GM15510 (cell line): ENCODE results near the gene NT5M.

Source experiments
- POLR2A ChIP-seq: IDR thresholded peaks from 3 replicates; pipeline ENCODE4 v1.6.1; 2011; ENCODE audit warnings: borderline replicate concordance; ENCODE audit not compliant: insufficient read length; ENCODE audit errors: extremely low read depth

The NT5M gene

DNA sequence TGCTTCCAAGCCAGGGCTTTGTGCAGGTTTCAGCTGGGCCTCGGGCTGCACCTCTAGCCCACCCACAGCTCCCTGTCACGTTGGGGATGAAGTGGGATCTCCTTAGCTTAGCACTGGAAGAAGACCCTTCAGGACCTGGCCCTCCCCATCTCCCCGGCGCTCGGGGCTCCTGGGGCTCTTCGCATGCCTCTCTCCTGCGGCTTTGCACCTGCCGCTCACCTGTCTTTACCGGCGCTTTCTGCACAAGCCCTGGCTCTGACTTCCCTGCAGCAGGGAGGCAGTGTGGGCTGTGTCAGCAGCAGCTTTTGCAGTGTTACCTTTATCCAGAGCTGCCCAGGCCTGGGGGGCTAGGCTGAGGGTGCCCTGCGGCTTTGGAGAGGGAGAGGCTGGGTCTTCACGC lies 52.3 kb downstream of the NT5M start:
- no peak for TF ChIP-seq POLR2A

DNA sequence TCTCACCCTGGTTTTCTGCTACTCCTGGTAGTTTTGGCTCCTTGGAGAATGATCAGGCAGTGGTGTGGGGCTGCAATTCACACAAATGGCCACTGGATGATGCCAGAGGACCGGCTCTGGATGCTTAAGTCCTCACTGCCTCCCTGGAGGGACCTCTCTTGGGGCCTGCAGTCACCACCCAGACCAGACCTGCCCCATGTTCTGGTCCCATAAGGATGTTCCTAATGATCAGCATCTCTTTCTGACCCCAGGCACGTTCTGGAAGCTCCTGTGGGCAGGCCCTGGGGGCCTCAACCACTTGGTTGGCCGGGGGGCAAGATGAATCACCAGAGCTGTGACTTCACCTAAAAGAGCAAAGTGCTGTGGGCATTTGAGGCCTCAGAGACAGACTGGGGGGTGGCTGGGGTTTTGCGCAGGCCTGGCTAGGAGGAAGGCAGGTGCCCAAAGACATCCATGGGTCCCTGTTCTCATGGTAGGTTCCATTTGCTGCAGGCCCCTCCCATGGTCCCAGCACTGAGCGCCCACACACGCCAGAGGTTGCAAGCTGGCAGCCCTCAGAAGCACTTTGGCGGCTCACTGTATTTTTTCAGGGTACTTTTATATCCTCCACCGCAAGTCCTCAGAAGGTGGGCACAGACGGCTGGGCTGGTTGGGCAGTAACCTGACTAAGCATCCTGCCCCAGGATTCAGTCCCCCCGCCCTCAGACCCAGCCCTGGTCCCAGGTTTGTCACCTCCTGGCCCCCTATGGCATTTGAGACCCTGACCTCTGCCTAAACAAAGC lies 53.2 kb downstream of the NT5M start:
- TF ChIP-seq POLR2A = no peak

DNA sequence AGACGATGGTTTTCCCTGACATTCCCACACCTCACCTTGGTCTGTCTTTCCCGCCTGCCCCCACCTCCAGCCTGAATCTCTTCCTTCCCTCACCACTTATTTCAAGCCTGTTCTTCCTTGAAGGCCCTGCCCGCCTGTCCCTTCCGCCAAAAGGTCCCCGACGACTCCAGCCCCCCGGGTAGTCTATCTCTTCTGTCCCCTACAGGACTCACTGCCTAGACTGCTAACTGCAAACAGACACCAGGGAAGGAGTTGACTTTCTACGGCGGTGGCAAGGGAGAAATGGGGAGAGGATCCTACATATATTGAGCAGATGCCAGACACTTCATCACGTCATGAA lies 53.7 kb downstream of the NT5M start:
- TF ChIP-seq POLR2A = no peak

DNA sequence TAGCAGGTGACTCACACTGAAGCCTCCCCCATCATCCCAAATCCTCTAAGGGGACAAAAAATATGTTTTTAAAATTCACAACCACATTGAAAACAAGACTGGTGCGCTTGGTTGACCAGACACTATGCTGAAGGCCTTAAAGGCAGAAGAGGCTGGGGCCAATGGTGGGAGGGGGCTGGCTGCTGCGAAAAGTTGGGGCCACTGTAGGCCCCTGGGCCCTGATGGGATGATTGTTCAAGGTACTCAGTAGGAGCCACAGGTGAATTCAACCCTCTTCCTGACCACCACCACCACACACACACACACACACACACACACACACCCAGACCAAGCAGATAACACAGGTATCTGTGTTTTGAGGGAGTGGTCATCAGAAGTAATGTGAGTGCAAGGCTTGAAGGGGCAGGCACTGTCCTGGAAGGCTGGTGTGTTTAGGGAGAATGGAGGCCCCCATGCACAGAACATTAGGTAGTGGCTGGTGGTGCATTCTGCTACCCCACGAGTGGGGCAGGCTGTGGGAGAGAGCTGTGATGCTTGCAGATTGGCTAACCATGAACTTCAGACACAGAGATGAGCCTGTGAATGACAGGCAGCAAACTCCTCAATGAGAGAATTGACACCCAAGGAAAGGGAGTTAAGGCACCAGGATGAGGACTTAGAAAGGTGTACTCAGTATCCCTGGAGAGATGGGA lies 55.0 kb downstream of the NT5M start:
- no peak for TF ChIP-seq POLR2A

DNA sequence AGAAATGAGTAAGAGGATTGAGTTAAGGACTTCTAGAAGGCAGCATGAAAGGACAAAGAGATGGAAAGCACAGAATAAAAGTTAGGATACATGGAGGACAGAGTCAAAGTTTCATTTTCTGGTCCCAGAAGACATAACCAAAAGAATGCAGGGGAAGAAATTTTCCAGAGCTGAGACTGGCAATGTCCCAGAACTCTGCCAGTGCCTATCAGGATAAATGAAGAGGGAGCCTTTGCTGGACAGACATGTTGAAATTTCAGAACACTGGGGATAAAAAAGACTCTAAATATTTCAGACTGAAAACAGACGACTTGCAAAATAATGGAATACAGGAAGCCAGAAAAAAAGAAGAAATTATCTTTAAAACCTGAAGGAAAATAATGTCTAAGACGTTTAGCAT lies 55.7 kb downstream of the NT5M start:
- no peak for TF ChIP-seq POLR2A

DNA sequence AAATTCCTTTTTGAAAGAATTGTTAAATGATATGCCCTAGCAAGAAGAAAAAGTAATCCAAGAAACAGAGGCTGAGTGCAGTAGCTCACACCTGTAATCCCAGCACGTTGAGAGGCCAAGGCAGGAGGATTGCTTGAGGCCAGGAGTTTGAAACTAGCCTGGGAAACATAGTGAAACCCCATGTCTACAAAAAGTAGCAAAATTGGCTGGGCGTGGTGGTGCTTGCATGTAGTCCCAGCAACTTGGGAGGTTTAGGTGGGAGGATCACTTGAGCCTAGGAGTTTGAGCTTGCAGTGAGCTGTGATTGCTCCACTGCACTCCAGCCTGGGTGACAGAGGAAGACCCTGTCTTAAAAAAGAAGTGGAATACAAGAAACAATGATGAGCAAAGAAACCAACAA lies 56.1 kb downstream of the NT5M start:
- no peak for TF ChIP-seq POLR2A

DNA sequence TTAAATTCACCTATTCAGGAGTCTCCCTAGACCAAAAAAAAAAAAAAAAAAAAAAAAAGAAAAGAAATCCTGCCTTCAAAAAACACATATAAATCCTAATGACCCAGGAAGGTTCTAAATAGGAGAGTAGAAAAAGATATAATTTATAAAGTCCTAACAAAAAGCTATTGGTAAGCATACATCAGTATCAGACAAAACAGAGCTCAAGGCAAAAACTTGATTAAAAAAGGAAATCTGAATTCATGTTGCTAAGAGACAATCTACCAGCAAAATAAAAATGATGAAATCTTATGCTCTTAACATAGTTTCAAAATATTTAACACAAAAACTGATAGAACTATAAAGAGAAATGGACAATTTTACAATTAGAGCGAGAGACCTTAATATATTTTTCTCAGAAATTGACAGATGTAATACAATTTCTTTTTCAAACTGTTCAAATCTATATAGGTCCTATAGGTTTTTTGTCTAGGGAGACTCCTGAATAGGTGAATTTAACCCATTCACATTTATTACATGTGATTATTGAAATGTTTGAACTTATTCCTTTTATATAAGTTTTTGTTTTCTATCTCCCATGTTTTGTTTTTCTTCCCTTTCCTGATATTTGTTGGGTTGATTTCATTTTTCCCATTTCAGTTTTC lies 57.0 kb downstream of the NT5M start:
- no peak for TF ChIP-seq POLR2A

DNA sequence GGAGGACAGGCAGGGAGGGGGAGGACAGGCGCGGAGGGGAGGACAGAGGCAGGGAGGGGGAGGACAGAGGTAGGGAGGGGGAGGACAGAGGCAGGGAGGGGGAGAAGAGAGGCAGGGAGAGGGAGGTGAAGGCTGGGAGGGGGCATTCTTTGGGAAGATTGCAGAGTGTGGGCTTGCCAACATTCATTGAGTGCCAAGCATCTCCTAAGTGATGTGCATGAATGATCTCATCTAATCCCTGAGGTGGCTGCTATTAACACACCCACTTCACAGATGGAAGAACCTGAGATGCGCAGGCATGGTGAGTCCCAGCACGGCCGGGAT lies 58.3 kb downstream of the NT5M start:
- no peak for TF ChIP-seq POLR2A

DNA sequence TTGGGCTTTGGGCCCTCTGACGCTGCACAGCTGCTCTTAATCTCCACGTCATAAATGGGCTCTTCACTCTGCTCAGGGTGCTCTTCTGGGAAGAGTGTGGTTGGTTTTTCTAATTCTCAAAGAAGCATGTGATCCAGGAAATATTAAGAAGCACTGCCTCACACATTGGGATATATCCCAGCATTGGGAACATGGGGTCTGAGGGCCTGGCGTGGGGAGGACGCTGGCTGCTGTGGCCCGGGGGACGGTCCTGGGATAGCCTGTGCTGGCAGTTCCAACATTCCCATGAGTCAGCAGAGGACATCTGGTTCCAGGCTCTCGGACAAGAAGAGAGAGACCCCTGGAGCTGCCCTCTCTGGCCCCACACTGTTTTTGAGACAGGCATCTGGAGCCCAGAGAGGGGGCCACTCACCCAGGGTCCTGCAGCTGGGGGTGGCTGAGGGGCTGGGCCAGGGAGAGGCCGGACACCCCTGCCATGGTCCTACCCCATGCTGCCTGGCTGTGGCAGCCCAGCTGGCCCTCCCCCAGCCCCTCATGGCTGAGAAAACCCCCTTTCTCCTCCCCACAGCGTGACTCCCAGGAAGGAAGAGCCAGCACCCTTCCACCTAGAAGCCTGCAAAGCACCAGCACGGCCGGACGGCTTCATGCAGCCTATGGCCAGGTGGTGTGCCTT lies 58.8 kb downstream of the NT5M start:
- TF ChIP-seq POLR2A = no peak

DNA sequence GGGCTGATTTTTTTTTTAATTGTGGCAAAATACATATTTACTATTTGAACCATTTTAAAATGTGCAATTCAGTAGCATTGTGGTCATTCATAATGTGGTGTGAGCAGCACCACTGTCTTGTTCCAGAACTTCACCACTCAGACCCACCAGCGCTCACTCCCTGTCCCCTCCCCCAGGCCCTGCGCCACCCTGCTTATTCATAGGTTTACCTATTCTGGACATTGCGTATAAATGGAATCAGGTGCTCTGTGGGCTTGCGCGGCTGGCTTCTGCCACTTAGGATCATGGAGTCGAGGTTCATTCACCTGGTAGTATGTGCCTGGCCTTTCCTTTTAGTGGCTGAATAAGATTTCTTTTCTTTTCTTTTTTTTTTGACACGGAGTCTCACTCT lies 59.4 kb downstream of the NT5M start:
- no peak for TF ChIP-seq POLR2A

DNA sequence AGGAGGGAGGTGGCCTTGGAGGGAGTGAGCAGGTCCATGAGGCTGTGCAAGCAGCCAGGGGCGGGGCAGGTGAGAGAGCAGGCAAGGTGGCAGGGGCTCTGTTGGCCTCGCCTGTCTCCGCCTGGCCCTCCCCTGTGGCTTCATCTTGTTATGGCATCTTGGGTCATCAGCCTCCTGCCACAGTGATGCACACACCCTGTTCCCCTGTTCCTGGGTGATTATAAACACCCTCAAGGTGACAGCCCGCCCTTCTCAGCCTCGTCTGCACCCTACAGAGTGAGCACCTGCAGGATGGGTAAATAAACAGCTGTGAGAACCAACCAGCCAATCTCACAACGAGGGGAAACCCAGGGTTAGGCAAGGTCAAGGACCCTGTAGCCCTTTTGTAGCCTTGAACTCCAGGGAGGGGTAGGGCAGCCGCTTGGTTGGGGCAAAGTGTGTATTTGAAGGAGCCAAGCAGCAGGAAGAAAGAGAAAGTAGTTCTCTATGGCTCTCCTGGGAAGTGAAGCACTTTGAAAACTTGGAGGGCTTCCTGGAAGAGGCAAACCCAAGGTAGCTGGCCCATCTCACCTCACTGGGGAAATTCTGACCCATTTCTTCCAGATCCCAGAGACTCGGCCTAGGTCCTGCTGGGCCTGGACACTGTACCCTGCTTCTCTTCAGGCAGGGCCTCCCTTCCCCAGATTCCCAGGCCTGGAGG lies 60.6 kb downstream of the NT5M start:
- no peak for TF ChIP-seq POLR2A

DNA sequence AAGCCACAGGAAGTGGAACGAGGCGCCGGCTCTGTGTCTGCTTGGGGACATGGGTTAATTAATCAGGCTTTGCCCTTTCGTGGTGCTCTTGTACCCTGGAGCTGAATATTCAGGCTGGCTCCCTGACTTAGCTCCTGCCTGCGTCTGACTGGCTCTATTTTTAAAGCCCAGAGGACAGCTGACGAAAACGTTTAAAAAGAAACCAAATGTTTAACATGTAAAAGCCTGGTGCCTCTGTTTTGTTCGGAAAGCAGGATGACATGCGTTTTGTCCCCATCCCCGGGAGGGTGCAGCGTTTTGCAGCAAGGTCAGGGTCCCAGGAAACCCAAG lies 61.1 kb downstream of the NT5M start:
- TF ChIP-seq POLR2A = no peak

DNA sequence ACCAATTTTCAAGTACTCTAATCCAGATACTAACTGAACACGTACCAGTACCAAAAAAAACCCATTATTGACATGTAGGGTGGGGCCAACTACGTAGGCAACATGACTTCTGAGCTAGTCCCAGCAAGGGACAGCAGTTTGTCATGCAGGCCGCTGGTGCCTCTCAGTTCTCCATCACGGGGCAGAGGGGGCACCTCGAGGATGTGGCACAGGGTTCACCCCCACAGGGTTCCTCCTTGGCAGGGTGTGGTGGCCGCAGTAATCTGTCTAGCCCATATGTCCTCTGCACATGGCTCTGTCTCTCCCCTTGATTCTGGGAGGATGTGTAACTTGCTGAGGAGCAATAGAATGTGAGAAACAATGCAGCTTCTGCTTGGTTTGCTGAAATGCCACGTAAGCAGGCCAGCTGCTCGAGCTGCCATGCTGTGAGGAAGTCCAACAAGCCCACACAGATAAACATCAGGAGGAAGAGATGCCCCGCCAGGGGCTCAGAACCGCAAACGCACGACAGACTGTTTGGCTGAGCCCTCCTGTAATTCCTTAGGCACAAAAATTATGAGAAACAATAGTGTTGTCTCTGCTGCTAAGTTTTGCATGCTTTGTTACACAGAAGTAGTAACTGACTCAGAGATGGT lies 62.4 kb downstream of the NT5M start:
- no peak for TF ChIP-seq POLR2A

DNA sequence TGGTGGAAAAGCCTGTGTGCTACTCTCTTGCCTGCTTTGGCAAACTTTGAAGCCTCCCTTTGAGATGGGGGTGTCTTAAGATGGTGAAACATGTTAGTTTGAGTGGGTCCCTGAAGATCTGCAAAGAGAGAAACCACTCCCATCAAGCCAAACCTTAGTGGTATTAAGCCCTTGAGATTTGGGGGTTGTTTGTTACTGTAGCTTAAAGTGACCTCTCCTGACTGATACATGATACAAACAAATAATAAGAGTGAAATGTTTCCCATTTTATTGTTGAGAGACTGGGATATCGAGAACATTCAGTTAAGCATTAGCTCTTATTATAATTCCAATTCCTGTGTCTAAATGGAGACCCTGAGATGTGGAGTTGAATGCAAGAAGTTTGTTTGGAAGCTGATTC lies 63.1 kb downstream of the NT5M start:
- no peak for TF ChIP-seq POLR2A
